Upper lobe of right lung (tissue), 1 donor: ENCODE results near the gene C22orf42. TPM values are rescaled to one million over a fixed set of nuclear protein-coding genes. Genes with fewer than 3 reads are reported as not detected.

ENCODE experiments used
- ATAC-seq: fragments of 200-7000 bp; cut with Tn5 transposase; one replicate; pipeline ENCODE4 v1.9.1; 2020; ENCODE audit warnings: mild to moderate bottlenecking, moderate library complexity
- DNase-seq: peaks from one replicate; pipeline ENCODE4 v3.0.0-alpha.2; 2020
- H3K27ac ChIP-seq: fragments of 200-600 bp; one replicate; pipeline ENCODE4 v1.8.0; 2022
- H3K27me3 ChIP-seq: fragments of 200-600 bp; one replicate; pipeline ENCODE4 v1.8.0; 2022; ENCODE audit warnings: mild to moderate bottlenecking
- H3K36me3 ChIP-seq: fragments of 200-600 bp; one replicate; pipeline ENCODE4 v1.8.0; 2022
- H3K4me1 ChIP-seq: fragments of 200-600 bp; one replicate; pipeline ENCODE4 v1.8.0; 2022
- H3K4me3 ChIP-seq: fragments of 200-600 bp; one replicate; pipeline ENCODE4 v1.8.0; 2022; ENCODE audit warnings: mild to moderate bottlenecking
- H3K9me3 ChIP-seq: fragments of 200-600 bp; one replicate; pipeline ENCODE4 v1.8.0; 2022
- intact Hi-C: fragments of 100-400 bp; cut with DNase I; formaldehyde crosslinking; loops from one replicate; pipeline ENCODE4 v1.11.0; 2022
- long read RNA-seq: library from polyadenylated mRNA; unstranded; transcript quantifications from one replicate; pipeline ENCODE4 v2.0.0, GENCODE V29; 2021
- total RNA-seq: library from RNA; stranded (reverse); fragmentation: NEBNext Ultra II Directional; extraction: Animal tissue kit (Norgen Biotek cat#: 25700); gene quantifications from one replicate; pipeline ENCODE4 v1.2.1, GENCODE V29; 2021
- TF ChIP-seq, protein P1 (sequence below): fragments of 200-600 bp; IDR thresholded peaks from one replicate; pipeline ENCODE4 v1.8.0; 2022; ENCODE audit warnings: antibody characterized with exemption
- donor health status: DM: no; HTN: yes; CAD: no; lungs with severe emphysema.

C22orf42 gene, protein sequence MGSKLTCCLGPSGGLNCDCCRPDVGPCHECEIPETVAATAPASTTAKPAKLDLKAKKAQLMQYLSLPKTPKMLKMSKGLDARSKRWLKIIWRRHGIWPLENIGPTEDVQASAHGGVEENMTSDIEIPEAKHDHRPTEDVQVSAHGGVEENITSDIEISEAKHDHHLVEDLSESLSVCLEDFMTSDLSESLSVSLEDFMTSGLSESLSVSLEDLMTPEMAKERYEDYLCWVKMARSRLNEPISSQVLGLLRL
- not detected for total RNA-seq
- long read RNA-seq = 0 reads

DNA sequence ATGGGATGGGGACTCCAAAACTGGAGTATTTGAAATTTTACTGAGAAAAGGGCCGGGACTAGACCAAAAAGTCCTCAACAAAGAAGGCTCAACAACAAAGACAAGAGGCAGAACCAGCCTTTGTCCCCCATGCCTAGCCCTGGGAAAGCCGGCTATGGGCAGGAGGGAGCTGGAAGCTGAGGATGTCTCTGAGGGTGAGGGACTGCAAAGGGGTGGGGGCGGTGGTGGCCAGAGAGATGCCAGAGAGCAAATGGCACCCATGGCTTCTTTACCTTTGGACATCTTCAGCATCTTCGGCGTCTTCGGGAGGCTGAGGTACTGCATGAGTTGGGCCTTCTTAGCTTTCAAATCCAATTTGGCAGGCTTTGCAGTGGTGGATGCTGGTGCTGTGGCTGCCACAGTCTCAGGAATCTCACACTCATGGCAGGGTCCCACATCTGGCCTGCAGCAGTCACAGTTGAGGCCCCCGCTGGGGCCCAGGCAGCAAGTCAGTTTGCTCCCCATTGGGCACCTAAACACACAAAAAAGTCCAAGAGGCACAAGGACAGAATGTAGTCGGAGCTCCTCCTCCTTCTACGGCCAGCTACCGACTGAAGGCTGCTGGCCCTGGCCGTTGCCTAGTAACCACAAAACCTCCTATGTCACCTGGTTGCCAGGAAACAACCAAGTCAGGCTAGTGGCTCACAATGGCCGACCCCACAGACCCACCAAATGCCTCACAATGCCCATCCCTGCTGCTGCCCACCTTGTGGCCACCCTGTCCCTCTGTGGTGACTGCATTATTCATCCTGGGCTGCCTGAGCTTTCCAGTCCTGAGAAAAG is at the start of gene C22orf42:
Gene C22orf42, minus strand, starts transcription at position 592 of the 822 bp plus-strand sequence. Its CDS starts 88 bp downstream, at position 504.
- no peak within 1 kb of the TSS for H3K27ac ChIP-seq
- ATAC-seq (no peak), DNase-seq (no peak)
- H3K27me3 ChIP-seq = peaks cover 6% of the 10 kb centered on the region
- TF ChIP-seq, protein P1, sequence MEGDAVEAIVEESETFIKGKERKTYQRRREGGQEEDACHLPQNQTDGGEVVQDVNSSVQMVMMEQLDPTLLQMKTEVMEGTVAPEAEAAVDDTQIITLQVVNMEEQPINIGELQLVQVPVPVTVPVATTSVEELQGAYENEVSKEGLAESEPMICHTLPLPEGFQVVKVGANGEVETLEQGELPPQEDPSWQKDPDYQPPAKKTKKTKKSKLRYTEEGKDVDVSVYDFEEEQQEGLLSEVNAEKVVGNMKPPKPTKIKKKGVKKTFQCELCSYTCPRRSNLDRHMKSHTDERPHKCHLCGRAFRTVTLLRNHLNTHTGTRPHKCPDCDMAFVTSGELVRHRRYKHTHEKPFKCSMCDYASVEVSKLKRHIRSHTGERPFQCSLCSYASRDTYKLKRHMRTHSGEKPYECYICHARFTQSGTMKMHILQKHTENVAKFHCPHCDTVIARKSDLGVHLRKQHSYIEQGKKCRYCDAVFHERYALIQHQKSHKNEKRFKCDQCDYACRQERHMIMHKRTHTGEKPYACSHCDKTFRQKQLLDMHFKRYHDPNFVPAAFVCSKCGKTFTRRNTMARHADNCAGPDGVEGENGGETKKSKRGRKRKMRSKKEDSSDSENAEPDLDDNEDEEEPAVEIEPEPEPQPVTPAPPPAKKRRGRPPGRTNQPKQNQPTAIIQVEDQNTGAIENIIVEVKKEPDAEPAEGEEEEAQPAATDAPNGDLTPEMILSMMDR = no peak
- no peaks in the 10 kb centered on the region for H3K4me1 ChIP-seq
- intact Hi-C loops = no loop called here
- no peak within 1 kb of the TSS for H3K4me3 ChIP-seq
- H3K36me3 ChIP-seq = no peaks in the 10 kb centered on the region
- H3K9me3 ChIP-seq = no peaks in the 10 kb centered on the region

DNA sequence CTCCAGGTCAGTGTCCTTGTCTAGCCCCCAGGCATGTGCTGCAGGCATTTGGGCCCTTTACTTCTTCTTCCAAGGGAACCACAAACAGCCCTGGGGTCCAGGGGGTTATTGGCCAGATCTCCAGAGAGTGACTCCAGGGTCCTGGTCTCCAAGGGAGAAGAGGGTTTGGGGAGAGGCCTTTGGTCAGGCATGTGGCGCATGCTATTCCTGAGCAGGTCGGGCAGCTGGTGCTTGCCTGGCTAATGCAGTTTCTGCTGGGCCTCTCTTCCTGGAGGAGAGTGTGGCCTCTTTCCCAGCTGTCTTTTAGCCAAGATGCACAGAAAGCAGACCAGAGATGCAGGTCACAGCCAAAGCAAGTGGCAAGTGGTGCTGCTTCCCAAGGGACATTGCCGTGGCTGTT is 49.6 kb upstream of the C22orf42 start:
- TF ChIP-seq, protein P1 = no peak
- intact Hi-C loops = no loop called here
- no peak for ATAC-seq
- H3K36me3 ChIP-seq = no peaks in the 10 kb centered on the region
- no peak for DNase-seq
- no peak overlapping the region for H3K27ac ChIP-seq
- peaks cover 10% of the 10 kb centered on the region for H3K27me3 ChIP-seq
- no peaks in the 10 kb centered on the region for H3K4me1 ChIP-seq
- no peaks in the 10 kb centered on the region for H3K9me3 ChIP-seq
- H3K4me3 ChIP-seq = no peak overlapping the region

DNA sequence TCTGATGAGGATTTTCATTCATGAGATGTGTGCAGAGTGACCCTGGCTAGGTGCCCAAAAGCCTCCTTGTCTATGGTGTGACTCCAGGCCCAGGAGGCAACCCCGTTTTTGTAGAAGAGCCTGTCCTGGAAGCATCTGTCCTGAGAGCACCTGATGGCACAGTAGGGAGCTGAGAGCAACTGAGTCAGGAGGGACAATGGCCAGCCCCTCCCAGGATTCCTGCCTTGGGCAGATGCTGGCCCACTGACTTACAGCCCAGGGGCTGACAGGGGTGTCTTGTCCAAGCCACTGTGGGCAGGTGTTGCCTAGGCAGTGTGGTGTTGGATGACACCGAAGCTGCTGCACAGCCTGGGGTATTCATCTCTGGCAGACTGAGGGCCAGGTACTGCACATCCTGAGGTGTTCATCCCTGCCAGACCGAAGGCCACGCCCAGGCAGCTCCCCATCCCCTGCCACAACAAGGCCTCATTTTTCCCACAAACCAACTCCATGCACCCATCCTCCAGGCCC is 48.9 kb upstream of the C22orf42 start:
- intact Hi-C loops = no loop called here
- Histone ChIP-seq H3K4me3 (no peak overlapping the region), H3K36me3 (no peaks in the 10 kb centered on the region), H3K27ac (no peak overlapping the region), H3K9me3 (no peaks in the 10 kb centered on the region), H3K4me1 (peaks cover 2% of the 10 kb centered on the region), H3K27me3 (peaks cover 16% of the 10 kb centered on the region)
- TF ChIP-seq, protein P1 = no peak
- no peak for ATAC-seq
- DNase-seq = no peak

DNA sequence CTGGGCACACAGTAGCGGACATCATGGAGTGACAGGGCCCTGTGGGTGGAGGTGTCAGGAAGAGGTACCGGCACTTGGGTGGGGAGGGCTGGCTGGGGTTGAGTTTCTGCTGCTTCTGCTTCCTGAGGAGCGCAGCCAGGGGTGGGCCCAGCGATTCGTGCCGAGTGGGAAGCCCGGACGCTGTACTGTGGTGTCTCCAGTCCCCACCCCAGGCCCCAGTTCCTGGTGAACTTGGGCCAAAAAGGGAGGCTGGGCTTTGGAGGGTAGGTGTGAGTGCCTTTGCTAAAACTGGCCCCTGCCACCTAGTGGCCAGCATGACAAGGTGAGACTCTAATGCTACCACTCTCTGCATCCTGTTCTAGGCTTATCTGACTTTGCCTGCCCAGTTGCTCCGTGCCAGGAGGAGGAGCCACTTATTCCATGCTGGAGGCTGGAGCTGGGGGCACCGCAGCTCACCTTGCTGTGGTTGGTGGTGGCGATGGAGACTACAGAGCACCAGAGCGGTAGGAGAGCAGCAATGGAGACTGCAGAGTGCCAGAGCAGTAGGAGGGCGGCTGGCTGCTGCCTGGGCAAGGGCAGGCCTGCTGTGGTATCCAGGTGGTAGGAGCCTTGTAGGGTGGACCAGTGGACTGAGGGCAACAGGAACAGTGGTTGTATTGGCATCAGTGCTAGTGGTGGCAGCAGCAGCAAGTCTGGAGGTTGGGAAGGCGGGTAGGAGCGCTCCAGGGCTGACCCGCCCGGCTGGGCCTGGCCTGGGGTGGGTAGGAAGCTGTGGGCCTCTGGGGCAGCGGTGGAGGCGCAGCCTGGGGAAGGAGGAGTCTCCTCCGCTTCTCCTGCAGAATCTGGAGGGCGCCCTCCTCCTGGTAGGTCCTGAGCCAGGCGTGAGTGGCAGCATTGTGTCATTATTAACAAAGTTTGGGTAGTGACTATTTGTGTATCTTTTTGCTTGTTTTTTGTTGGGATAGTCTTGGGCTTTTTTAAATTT is 48.0 kb upstream of the C22orf42 start:
- Histone ChIP-seq H3K27me3 (peaks cover 22% of the 10 kb centered on the region), H3K4me3 (no peak overlapping the region), H3K4me1 (peaks cover 11% of the 10 kb centered on the region), H3K36me3 (no peaks in the 10 kb centered on the region), H3K27ac (no peak overlapping the region), H3K9me3 (no peaks in the 10 kb centered on the region)
- intact Hi-C loops = no loop called here
- ATAC-seq (peak; percentile 44), DNase-seq (no peak)
- TF ChIP-seq, protein P1 = peak; percentile 53
